OCI-LY7 (cell line): ENCODE measurements around the gene RAB35. TPM values are rescaled to one million over a fixed set of nuclear protein-coding genes. Genes with fewer than 3 reads are reported as not detected.

Experiments
- BruUV-seq: library from RNA; stranded (reverse); fragments of 400-500 nt; replicated peaks from 2 replicates; lab custom pipeline; 2021; lab: Mats Ljungman, UMichigan
- CTCF ChIA-PET: fragments of 300-600 bp; sonication (Branson Sonifier 250); formaldehyde crosslinking; loops from one replicate; lab custom pipeline; 2022; ENCODE audit warnings: antibody characterized with exemption; ENCODE audit not compliant: unreplicated experiment; lab: Charles Lee
- POLR2A ChIA-PET: fragments of 300-600 bp; sonication (Branson Sonifier 250); formaldehyde crosslinking; loops from one replicate; lab custom pipeline; 2022; ENCODE audit warnings: antibody characterized with exemption; lab: Charles Lee
- DNase-seq: peaks from one replicate; pipeline ENCODE4 v3.0.0-alpha.2; 2015; ENCODE audit warnings: low spot score
- H2AFZ ChIP-seq: fragments of 200-600 bp; sonication (generic), shearing (Covaris generic); 2 replicates; pipeline ENCODE4 v1.6.1; 2014; ENCODE audit warnings: mild to moderate bottlenecking, antibody characterized with exemption, low read length, moderate library complexity
- H3K27ac ChIP-seq: fragments of 200-600 bp; sonication (generic); 2 replicates; pipeline ENCODE4 v1.5.1; 2014; ENCODE audit warnings: mixed run types, low read depth, mild to moderate bottlenecking, moderate library complexity, low read length, inconsistent platforms; ENCODE audit not compliant: poor library complexity, severe bottlenecking
- H3K36me3 ChIP-seq: fragments of 200-600 bp; sonication (generic); 2 replicates; pipeline ENCODE4 v1.6.1; 2014; ENCODE audit warnings: mild to moderate bottlenecking, antibody characterized with exemption, low read length, moderate library complexity, mixed read lengths; ENCODE audit not compliant: insufficient read depth
- H3K4me1 ChIP-seq: fragments of 200-600 bp; sonication (generic); 2 replicates; pipeline ENCODE4 v1.5.1; 2014; ENCODE audit warnings: mild to moderate bottlenecking, low read length; ENCODE audit not compliant: insufficient read depth, poor library complexity, severe bottlenecking
- H3K4me2 ChIP-seq: fragments of 200-600 bp; sonication (generic); 2 replicates; pipeline ENCODE4 v1.6.1; 2014; ENCODE audit warnings: mild to moderate bottlenecking, low read length
- H3K4me3 ChIP-seq: fragments of 200-600 bp; sonication (generic); 2 replicates; pipeline ENCODE4 v1.5.1; 2014; ENCODE audit warnings: mild to moderate bottlenecking, low read depth, low read length; ENCODE audit not compliant: poor library complexity, severe bottlenecking
- H3K79me2 ChIP-seq: fragments of 200-600 bp; sonication (generic); 2 replicates; pipeline ENCODE4 v1.6.1; 2016; ENCODE audit warnings: low read depth, mild to moderate bottlenecking, low read length, moderate library complexity, mixed read lengths; ENCODE audit not compliant: insufficient read depth
- H3K9me2 ChIP-seq: fragments of 200-600 bp; sonication (generic); 2 replicates; pipeline ENCODE4 v1.6.1; 2016; ENCODE audit warnings: mild to moderate bottlenecking, low read length, mixed read lengths; ENCODE audit not compliant: insufficient read depth
- H3K9me3 ChIP-seq: fragments of 200-600 bp; sonication (generic); 2 replicates; pipeline ENCODE4 v1.6.1; 2014; ENCODE audit warnings: mild to moderate bottlenecking, mixed run types, low read length, mixed read lengths
- H4K20me1 ChIP-seq: fragments of 200-600 bp; sonication (generic); 2 replicates; pipeline ENCODE4 v1.6.1; 2014; ENCODE audit warnings: mild to moderate bottlenecking, antibody characterized with exemption, low read length, moderate library complexity, mixed read lengths; ENCODE audit not compliant: insufficient read depth
- CTCF ChIP-seq: fragments of 200-600 bp; sonication (generic); conservative IDR thresholded peaks from 2 replicates; pipeline ENCODE4 v1.5.1; 2014; ENCODE audit warnings: mild to moderate bottlenecking, antibody characterized with exemption, low read length, moderate library complexity, mixed read lengths
- EZH2phosphoT487 ChIP-seq: fragments of 200-600 bp; sonication (generic); IDR thresholded peaks from 2 replicates; pipeline ENCODE4 v1.6.1; 2018; ENCODE audit warnings: low read depth, borderline replicate concordance, mild to moderate bottlenecking, mixed run types, antibody characterized with exemption, low read length, moderate library complexity, mixed read lengths
- intact Hi-C: fragments of 100-400 bp; cut with micrococcal nuclease; formaldehyde crosslinking; loops from one replicate; pipeline ENCODE4 v1.10.0; 2022; ENCODE audit not compliant: unreplicated experiment
- total RNA-seq, 2 experiments: library from RNA; depleted of rRNA in 1 of 2; stranded (reverse); fragments of >200 nt in 1 of 2; shearing (Covaris generic) in 1 of 2; gene quantifications; 2 replicates each; pipeline ENCODE4 v1.2.3, GENCODE V29; 2014 to 2022

The RAB35 gene
- total RNA-seq, 2 experiments from 2014 or later: 42.2 to 85.9 TPM

DNA sequence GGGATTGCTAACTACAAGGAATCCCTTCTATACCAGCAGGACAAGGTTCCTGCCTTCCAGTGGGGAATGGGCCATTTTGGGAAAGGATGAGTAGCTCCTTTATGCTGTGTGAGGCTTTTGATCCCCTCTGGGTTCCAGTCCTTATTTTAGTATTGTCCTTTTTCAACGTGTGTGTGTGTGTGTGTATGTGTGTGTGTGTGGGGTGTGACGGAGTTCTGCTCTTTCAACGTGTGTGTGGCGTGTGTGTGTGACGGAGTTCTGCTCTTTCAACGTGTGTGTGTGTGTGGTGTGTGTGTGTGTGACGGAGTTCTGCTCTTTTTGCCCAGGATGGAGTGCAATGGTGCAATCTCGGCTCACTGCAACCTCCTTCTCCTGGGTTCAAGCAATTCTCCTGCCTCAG, 27.4 kb downstream of the RAB35 start:
- H3K79me2 ChIP-seq: no peaks in the 10 kb centered on the region
- no peak overlapping the region for H2AFZ ChIP-seq
- ChIA-PET POLR2A (interaction anchor here (0.5 to 1.2 kb wide), 4 partner anchors 9 to 1635 kb away, joined by 3 to 4 read pairs (median 4); partner anchors contain the start of gene RPLP0), CTCF (no interaction called here)
- TF ChIP-seq CTCF (no peak), EZH2phosphoT487 (no peak)
- DNase-seq: no peak
- no peak overlapping the region for H3K27ac ChIP-seq
- H3K9me2 ChIP-seq: no peaks in the 10 kb centered on the region
- no TSS peak for BruUV-seq
- peaks cover 23% of the 10 kb centered on the region for H3K4me1 ChIP-seq
- no peak overlapping the region for H3K4me2 ChIP-seq
- H3K36me3 ChIP-seq: peaks cover 35% of the 10 kb centered on the region
- H3K4me3 ChIP-seq: no peak overlapping the region
- intact Hi-C loops: loop anchor here (10.0 kb wide), 1 partner anchor 176 kb away; the partner anchor contains the start of gene PXN
- H4K20me1 ChIP-seq: no peaks in the 10 kb centered on the region
- H3K9me3 ChIP-seq: no peaks in the 10 kb centered on the region

GRCh38 chr12:120086801-120087621, 29.5 kb downstream of the RAB35 start:
- Histone ChIP-seq H4K20me1 (no peaks in the 10 kb centered on the region), H3K4me2 (peak overlapping the region; percentile 81), H2AFZ (peak overlapping the region; percentile 82; the same call in 1 of the 2 replicates), H3K4me1 (peaks cover 23% of the 10 kb centered on the region), H3K9me2 (no peaks in the 10 kb centered on the region), H3K36me3 (peaks cover 21% of the 10 kb centered on the region), H3K79me2 (no peaks in the 10 kb centered on the region), H3K9me3 (no peaks in the 10 kb centered on the region), H3K27ac (peak overlapping the region; percentile 53), H3K4me3 (peak overlapping the region; percentile 60)
- ChIA-PET CTCF (interaction anchor here (0.7 to 0.8 kb wide), 2 partner anchors 9 to 114 kb away, joined by 4 to 8 read pairs; no protein-coding TSS in a partner anchor), POLR2A (interaction anchor here (0.6 to 1.2 kb wide), 5 partner anchors 25 to 98 kb away, joined by 3 to 4 read pairs (median 3); partner anchors contain the start of gene BICDL1)
- no TSS peak for BruUV-seq
- TF ChIP-seq CTCF: peak; percentile 90
- TF ChIP-seq EZH2phosphoT487: no peak
- intact Hi-C loops: loop anchor here (1.0 to 10.0 kb wide), 5 partner anchors 30 to 204 kb away; partner anchors contain the start of genes BICDL1, PXN, RAB35 and RNU4-2
- DNase-seq: peak; percentile 99
